ENCODE data around the gene INHBC.
"Not testable (repeated sequence)": the region's sequence is repeated elsewhere in the genome, so short reads cannot be mapped to it uniquely, and the experiment has no call there.

The INHBC gene

GRCh38 chr12:57429473-57430111 is 5.0 kb upstream of the INHBC start:
- DNase-seq: no peak

GRCh38 chr12:57430112-57430930 is 4.3 kb upstream of the INHBC start:
- no peak for DNase-seq

- DNase-seq: peak; percentile 100
Measured at GRCh38 chr12:57430931-57431566, 3.5 kb upstream of the INHBC start, which contains the start of gene R3HDM2. TSS of gene R3HDM2 (minus strand) at chr12:57431043. CDS start at chr12:57310428, 120,615 bp downstream.

- no peak for DNase-seq
Measured at GRCh38 chr12:57431654-57432188, 2.9 kb upstream of the INHBC start.

- no peak for DNase-seq
Measured at GRCh38 chr12:57433370-57433769, 1.2 kb upstream of the INHBC start.

- no peak for DNase-seq
Measured at GRCh38 chr12:57435293-57435692, 709 bp downstream of the INHBC start.

- DNase-seq: no peak
Measured at GRCh38 chr12:57438400-57438799, 3.8 kb downstream of the INHBC start.

GRCh38 chr12:57439762-57440266 is 5.2 kb downstream of the INHBC start:
- no peak for DNase-seq

- DNase-seq: not testable (repeated sequence)
Measured at GRCh38 chr12:57441393-57441792, 6.8 kb downstream of the INHBC start.

GRCh38 chr12:57441846-57442427 is 7.4 kb downstream of the INHBC start:
- DNase-seq: no peak

GRCh38 chr12:57444337-57444736 is 9.8 kb downstream of the INHBC start:
- not testable (repeated sequence) for DNase-seq

GRCh38 chr12:57444744-57445143 is 10.2 kb downstream of the INHBC start:
- DNase-seq: no peak

GRCh38 chr12:57446292-57446960 is 11.8 kb downstream of the INHBC start:
- no peak for DNase-seq

GRCh38 chr12:57448669-57449068 is 14.1 kb downstream of the INHBC start:
- DNase-seq: no peak

GRCh38 chr12:57449375-57449774 is 14.8 kb downstream of the INHBC start:
- no peak for DNase-seq

GRCh38 chr12:57450057-57450456 is 15.5 kb downstream of the INHBC start:
- no peak for DNase-seq

- DNase-seq: no peak
Measured at GRCh38 chr12:57451233-57451778, 16.7 kb downstream of the INHBC start.

GRCh38 chr12:57452181-57452936 is 17.8 kb downstream of the INHBC start:
- no peak for DNase-seq

GRCh38 chr12:57452937-57453509 is 18.4 kb downstream of the INHBC start:
- DNase-seq: peak; percentile 96

GRCh38 chr12:57454213-57454565 is 19.6 kb downstream of the INHBC start:
- DNase-seq: no peak

Measured in GOT3 (cell line).